RWPE1 (cell line): ENCODE results near the gene GPC5.
"Not testable (repeated sequence)": the region's sequence is repeated elsewhere in the genome, so short reads cannot be mapped to it uniquely, and the experiment has no call there.

Source experiments
- CTCF ChIA-PET: fragments of 350-600 bp; sonication (Branson Sonifier 250); formaldehyde crosslinking; extraction: SDS; loops from one replicate; lab custom pipeline; 2021; lab: Yijun Ruan, JAX
- POLR2A ChIA-PET: fragments of 400-600 bp; formaldehyde crosslinking; extraction: SDS; loops from one replicate; lab custom pipeline; 2020; ENCODE audit warnings: antibody characterized with exemption; ENCODE audit not compliant: low non-redundant PET; lab: Yijun Ruan, JAX
- DNase-seq: peaks from one replicate; pipeline ENCODE4 v3.0.0; 2012; ENCODE audit warnings: low spot score
- H3K27ac ChIP-seq: fragments of 450-650 bp; 2 replicates; pipeline ENCODE4 v1.5.1; 2017
- TF ChIP-seq, protein P1 (sequence below): fragments of 450-650 bp; conservative IDR thresholded peaks from 2 replicates; pipeline ENCODE4 v1.5.1; 2017; ENCODE audit warnings: low read depth, mild to moderate bottlenecking

GPC5 gene

GRCh38 chr13:91398413-91399188 is at the start of gene GPC5:
GPC5 (plus strand) TSS chr13:91398621.
- TF ChIP-seq, protein P1, sequence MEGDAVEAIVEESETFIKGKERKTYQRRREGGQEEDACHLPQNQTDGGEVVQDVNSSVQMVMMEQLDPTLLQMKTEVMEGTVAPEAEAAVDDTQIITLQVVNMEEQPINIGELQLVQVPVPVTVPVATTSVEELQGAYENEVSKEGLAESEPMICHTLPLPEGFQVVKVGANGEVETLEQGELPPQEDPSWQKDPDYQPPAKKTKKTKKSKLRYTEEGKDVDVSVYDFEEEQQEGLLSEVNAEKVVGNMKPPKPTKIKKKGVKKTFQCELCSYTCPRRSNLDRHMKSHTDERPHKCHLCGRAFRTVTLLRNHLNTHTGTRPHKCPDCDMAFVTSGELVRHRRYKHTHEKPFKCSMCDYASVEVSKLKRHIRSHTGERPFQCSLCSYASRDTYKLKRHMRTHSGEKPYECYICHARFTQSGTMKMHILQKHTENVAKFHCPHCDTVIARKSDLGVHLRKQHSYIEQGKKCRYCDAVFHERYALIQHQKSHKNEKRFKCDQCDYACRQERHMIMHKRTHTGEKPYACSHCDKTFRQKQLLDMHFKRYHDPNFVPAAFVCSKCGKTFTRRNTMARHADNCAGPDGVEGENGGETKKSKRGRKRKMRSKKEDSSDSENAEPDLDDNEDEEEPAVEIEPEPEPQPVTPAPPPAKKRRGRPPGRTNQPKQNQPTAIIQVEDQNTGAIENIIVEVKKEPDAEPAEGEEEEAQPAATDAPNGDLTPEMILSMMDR = no peak
- POLR2A ChIA-PET = no interaction called here
- no peak within 1 kb of the TSS for H3K27ac ChIP-seq
- DNase-seq = peak; percentile 79
- CTCF ChIA-PET = interaction anchor here (1.3 kb wide), 1 partner anchor 8 kb away, joined by 4 read pairs; no protein-coding TSS in a partner anchor

- TF ChIP-seq, protein P1 = peak; percentile 91
- ChIA-PET POLR2A (no interaction called here), CTCF (interaction anchor here (1.0 kb wide), 1 partner anchor 11 kb away, joined by 4 read pairs; no protein-coding TSS in a partner anchor)
Observed at GRCh38 chr13:91348906-91349435, 49.5 kb upstream of the GPC5 start.

GRCh38 chr13:91349992-91350911 is 48.2 kb upstream of the GPC5 start:
- ChIA-PET POLR2A (no interaction called here), CTCF (interaction anchor here (1.0 kb wide), 1 partner anchor 9 kb away, joined by 4 read pairs; no protein-coding TSS in a partner anchor)
- H3K27ac ChIP-seq = no peak overlapping the region
- TF ChIP-seq, protein P1 = no peak
- DNase-seq = no peak

More at GRCh38 chr13:91348906-91349435, 49.5 kb upstream of the GPC5 start:
- peak; percentile 73 for DNase-seq
- peak overlapping the region; percentile 91 for H3K27ac ChIP-seq

- no peak for DNase-seq
- no peak overlapping the region for H3K27ac ChIP-seq
- CTCF ChIA-PET = no interaction called here
- TF ChIP-seq, protein P1 = no peak
- POLR2A ChIA-PET = no interaction called here
Observed at GRCh38 chr13:91351123-91351522, 47.3 kb upstream of the GPC5 start.

- no peak for DNase-seq
- POLR2A ChIA-PET = no interaction called here
- no peak overlapping the region for H3K27ac ChIP-seq
- TF ChIP-seq, protein P1 = no peak
- CTCF ChIA-PET = no interaction called here
Observed at GRCh38 chr13:91351980-91352379, 46.4 kb upstream of the GPC5 start.

DNA sequence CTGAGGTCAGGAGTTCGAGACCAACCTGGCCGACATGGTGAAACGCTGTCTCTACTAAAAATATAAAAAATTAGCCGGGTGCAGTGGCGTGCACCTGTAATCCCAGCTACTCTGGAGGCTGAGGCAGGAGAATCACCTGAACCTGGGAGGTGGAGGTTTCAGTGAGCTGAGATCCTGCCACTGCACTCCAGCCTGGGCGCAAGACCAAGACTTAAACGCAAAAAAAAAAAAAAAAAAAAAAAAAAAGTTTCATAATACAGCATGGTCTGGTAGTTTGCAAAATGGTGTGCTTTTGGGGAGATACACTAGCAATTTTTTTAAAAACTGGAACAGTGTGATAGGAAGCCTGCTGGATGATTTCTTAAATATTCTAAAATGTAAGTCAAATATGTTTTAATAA is 45.5 kb upstream of the GPC5 start:
- CTCF ChIA-PET, POLR2A ChIA-PET, H3K27ac ChIP-seq: not testable (repeated sequence)

More for the DNA sequence above, 45.5 kb upstream of the GPC5 start:
- not testable (repeated sequence) for DNase-seq
